MCF 10A (cell line): ENCODE data around the gene SART3. TPM values are rescaled to one million over a fixed set of nuclear protein-coding genes. Genes with fewer than 3 reads are reported as not detected.

Source experiments
- BruUV-seq: library from RNA; stranded (reverse); fragments of 400-500 nt; replicated peaks from 2 replicates; lab custom pipeline; 2021; lab: Mats Ljungman, UMichigan
- CTCF ChIA-PET: fragments of 300-600 bp; sonication (Branson Sonifier 250); formaldehyde crosslinking; extraction: SDS; loops from one replicate; lab custom pipeline; 2021; ENCODE audit warnings: antibody characterized with exemption, inconsistent platforms; lab: Yijun Ruan, JAX
- POLR2A ChIA-PET: fragments of 300-600, 350-650 bp; sonication (Branson Sonifier 250); formaldehyde crosslinking; extraction: SDS; loops from one replicate; lab custom pipeline; 2020; ENCODE audit warnings: antibody characterized with exemption, inconsistent platforms; lab: Yijun Ruan, JAX
- DNase-seq: peaks from one replicate; pipeline ENCODE4 v3.0.0-alpha.2; 2018; ENCODE audit not compliant: unreplicated experiment
- H3K27ac Mint-ChIP-seq: one replicate; pipeline ENCODE4 v1.8.0; 2022; ENCODE audit warnings: mild to moderate bottlenecking, low read depth, mixed read lengths; ENCODE audit not compliant: unreplicated experiment
- H3K27me3 Mint-ChIP-seq: one replicate; pipeline ENCODE4 v1.8.0; 2022; ENCODE audit warnings: mixed read lengths; ENCODE audit not compliant: insufficient read depth, unreplicated experiment
- H3K36me3 Mint-ChIP-seq: one replicate; pipeline ENCODE4 v1.8.0; 2022; ENCODE audit warnings: mild to moderate bottlenecking, moderate library complexity, mixed read lengths; ENCODE audit not compliant: insufficient read depth, unreplicated experiment
- H3K4me1 Mint-ChIP-seq: one replicate; pipeline ENCODE4 v1.8.0; 2022; ENCODE audit warnings: mixed read lengths; ENCODE audit not compliant: insufficient read depth, unreplicated experiment
- H3K4me3 Mint-ChIP-seq: one replicate; pipeline ENCODE4 v1.8.0; 2022; ENCODE audit warnings: mild to moderate bottlenecking, moderate library complexity, mixed read lengths; ENCODE audit not compliant: unreplicated experiment
- H3K9me3 Mint-ChIP-seq: one replicate; pipeline ENCODE4 v1.8.0; 2022; ENCODE audit warnings: mixed read lengths; ENCODE audit not compliant: unreplicated experiment
- CTCF ChIP-seq: fragments of 200-600 bp; IDR thresholded peaks from one replicate; pipeline ENCODE4 v1.8.0; 2022; ENCODE audit warnings: antibody characterized with exemption, mild to moderate bottlenecking; ENCODE audit not compliant: unreplicated experiment
- intact Hi-C: fragments of 100-400 bp; cut with micrococcal nuclease; formaldehyde crosslinking; loops from 2 replicates; pipeline ENCODE4 v1.14.1; 2022
- total RNA-seq: library from RNA; stranded (reverse); gene quantifications from 2 replicates; pipeline ENCODE4 v1.2.3, GENCODE V29; 2022

Gene SART3
- total RNA-seq, 1 experiment from 2014 or later, result 73.4 TPM

- TF ChIP-seq CTCF, result no peak
- POLR2A ChIA-PET, result no interaction called here
These were observed 81.5 kb downstream of the SART3 start for GRCh38 chr12:108479364-108480070.

GRCh38 chr12:108478611-108479206 lies 82.3 kb downstream of the SART3 start:
- Mint-ChIP-seq H3K9me3 (no peaks in the 10 kb centered on the region), H3K4me1 (peaks cover 13% of the 10 kb centered on the region), H3K4me3 (no peak overlapping the region), H3K27me3 (no peaks in the 10 kb centered on the region), H3K36me3 (no peaks in the 10 kb centered on the region), H3K27ac (no peak overlapping the region)
- DNase-seq, result no peak
- intact Hi-C loops, result no loop called here
- CTCF ChIA-PET, result interaction anchor here (1.0 to 1.3 kb wide), 2 partner anchors 22 to 560 kb away, joined by 4 to 6 read pairs; no protein-coding TSS in a partner anchor
- BruUV-seq, result no TSS peak
- no peak for TF ChIP-seq CTCF
- POLR2A ChIA-PET, result no interaction called here

More at GRCh38 chr12:108479364-108480070, 81.5 kb downstream of the SART3 start:
- no peak for DNase-seq
- intact Hi-C loops, result no loop called here
- H3K4me1 Mint-ChIP-seq, result peaks cover 14% of the 10 kb centered on the region
- H3K9me3 Mint-ChIP-seq, result no peaks in the 10 kb centered on the region
- BruUV-seq, result no TSS peak
- no peak overlapping the region for H3K4me3 Mint-ChIP-seq
- no peaks in the 10 kb centered on the region for H3K27me3 Mint-ChIP-seq
- no peak overlapping the region for H3K27ac Mint-ChIP-seq
- H3K36me3 Mint-ChIP-seq, result no peaks in the 10 kb centered on the region
- CTCF ChIA-PET, result interaction anchor here (0.8 to 1.2 kb wide), 3 partner anchors 23 to 262 kb away, joined by 3 to 4 read pairs (median 4); no protein-coding TSS in a partner anchor

GRCh38 chr12:108477881-108478259 lies 83.1 kb downstream of the SART3 start:
- no peaks in the 10 kb centered on the region for H3K27me3 Mint-ChIP-seq
- no peak overlapping the region for H3K27ac Mint-ChIP-seq
- no TSS peak for BruUV-seq
- intact Hi-C loops, result no loop called here
- peaks cover 5% of the 10 kb centered on the region for H3K4me1 Mint-ChIP-seq
- CTCF ChIA-PET, result interaction anchor here (1.3 kb wide), 1 partner anchor 559 kb away, joined by 6 read pairs; no protein-coding TSS in a partner anchor
- no peak for DNase-seq
- POLR2A ChIA-PET, result no interaction called here
- no peaks in the 10 kb centered on the region for H3K9me3 Mint-ChIP-seq
- no peaks in the 10 kb centered on the region for H3K36me3 Mint-ChIP-seq
- TF ChIP-seq CTCF, result no peak
- H3K4me3 Mint-ChIP-seq, result no peak overlapping the region

GRCh38 chr12:108477055-108477880 lies 83.7 kb downstream of the SART3 start:
- no TSS peak for BruUV-seq
- TF ChIP-seq CTCF, result no peak
- ChIA-PET POLR2A (no interaction called here), CTCF (interaction anchor here (1.3 kb wide), 1 partner anchor 559 kb away, joined by 6 read pairs; no protein-coding TSS in a partner anchor)
- intact Hi-C loops, result no loop called here
- no peaks in the 10 kb centered on the region for H3K4me1 Mint-ChIP-seq
- H3K27ac Mint-ChIP-seq, result no peak overlapping the region
- no peaks in the 10 kb centered on the region for H3K27me3 Mint-ChIP-seq
- DNase-seq, result no peak
- H3K4me3 Mint-ChIP-seq, result no peak overlapping the region
- H3K9me3 Mint-ChIP-seq, result no peaks in the 10 kb centered on the region
- H3K36me3 Mint-ChIP-seq, result no peaks in the 10 kb centered on the region
